ENCODE measurements around the gene USP33.

GRCh38 chr1:77659879-77660593, 99.6 kb downstream of the USP33 start:
- no peak for TF ChIP-seq CTCF (IDR thresholded peaks at IDR 0.05)
- TF ChIP-seq EP300 (IDR thresholded peaks at IDR 0.05): no peak
- TF ChIP-seq FOSB (CRISPR knock-in tag; IDR thresholded peaks at IDR 0.05): no peak
- TF ChIP-seq SMC3 (IDR thresholded peaks at IDR 0.05): no peak
- no peak for TF ChIP-seq POLR2A (IDR thresholded peaks at IDR 0.05; ENCODE audit: low read length)
- no peak for TF ChIP-seq REST (IDR thresholded peaks at IDR 0.05)
- no peak for TF ChIP-seq RFX5 (IDR thresholded peaks at IDR 0.05)
- TF ChIP-seq ELK1 (IDR thresholded peaks at IDR 0.05; ENCODE audit: low read depth, low read length): no peak
- no peak for TF ChIP-seq HMGXB4 (CRISPR knock-in tag; IDR thresholded peaks at IDR 0.05; ENCODE audit: borderline replicate concordance)
- TF ChIP-seq POLR2AphosphoS2 (conservative IDR thresholded peaks at IDR 0.05; ENCODE audit: low read length): no peak
- TF ChIP-seq RAD21 (conservative IDR thresholded peaks at IDR 0.05 in 1 of 2, IDR thresholded peaks at IDR 0.05 in 1 of 2): no peak
- TF ChIP-seq SREBF2 (IDR thresholded peaks at IDR 0.05): no peak
